GM19397 (cell line): ENCODE data around the gene DNAJC25.
A peak's percentile ranks its signal among the peaks of the same experiment; 100 is the strongest.

Experiments
- ATAC-seq: cut with Tn5 transposase; IDR thresholded peaks from one replicate; pipeline ENCODE4 v1.9.1; 2021; ENCODE audit warnings: mild to moderate bottlenecking, moderate library complexity; ENCODE audit not compliant: unreplicated experiment

DNAJC25 gene

DNA sequence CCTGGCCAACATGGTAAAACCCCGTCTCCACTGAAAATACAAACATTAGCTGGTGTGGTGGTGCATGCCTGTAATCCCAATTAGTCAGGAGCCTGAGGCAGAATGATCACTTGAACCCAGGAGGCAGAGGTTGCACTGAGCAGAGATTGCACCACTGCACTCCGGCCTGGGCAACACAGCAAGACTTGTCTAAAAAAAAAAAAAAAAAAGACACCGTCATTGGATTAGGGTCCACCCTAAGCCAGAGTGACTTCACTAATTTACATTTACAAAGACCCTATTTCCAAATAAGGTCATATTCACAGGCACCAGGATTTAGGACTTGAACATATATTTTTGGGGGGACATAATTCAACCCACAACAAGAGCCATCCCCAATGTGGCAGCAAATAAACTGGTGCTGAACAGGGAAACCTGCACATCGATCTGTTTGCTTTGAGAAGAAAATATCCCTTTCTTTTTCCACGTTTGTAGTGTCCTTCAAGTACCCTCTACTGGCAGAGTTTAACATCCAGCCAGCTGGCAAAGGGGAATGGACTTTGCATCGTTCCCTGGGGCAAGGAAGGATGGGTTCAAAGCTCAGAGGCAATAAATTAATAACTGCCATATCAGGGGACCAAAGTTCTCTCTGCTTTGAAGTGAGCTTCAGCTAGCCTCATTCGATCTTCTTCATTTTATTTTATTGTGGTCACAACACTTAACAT is 3.7 kb upstream of the DNAJC25 start:
- ATAC-seq: no peak

DNA sequence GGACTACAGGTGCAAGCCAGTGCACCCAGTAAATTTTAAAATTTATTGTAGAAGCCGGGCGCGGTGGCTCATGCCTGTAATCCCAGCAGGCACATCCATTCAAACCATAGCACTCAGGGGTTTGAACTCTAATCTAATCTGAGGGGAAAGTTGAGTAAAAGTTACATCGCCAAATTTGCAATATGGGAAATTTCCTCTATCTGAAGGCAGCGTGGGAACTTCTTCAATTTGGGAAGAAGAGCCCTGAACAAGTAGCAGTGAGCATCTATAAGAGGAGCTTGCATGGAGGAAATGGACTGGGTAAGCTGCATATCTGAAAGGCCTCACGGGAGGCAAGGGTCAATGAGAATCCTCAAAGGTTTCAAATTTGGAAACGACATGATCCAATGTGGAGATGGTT is 2.7 kb upstream of the DNAJC25 start:
- ATAC-seq: no peak

DNA sequence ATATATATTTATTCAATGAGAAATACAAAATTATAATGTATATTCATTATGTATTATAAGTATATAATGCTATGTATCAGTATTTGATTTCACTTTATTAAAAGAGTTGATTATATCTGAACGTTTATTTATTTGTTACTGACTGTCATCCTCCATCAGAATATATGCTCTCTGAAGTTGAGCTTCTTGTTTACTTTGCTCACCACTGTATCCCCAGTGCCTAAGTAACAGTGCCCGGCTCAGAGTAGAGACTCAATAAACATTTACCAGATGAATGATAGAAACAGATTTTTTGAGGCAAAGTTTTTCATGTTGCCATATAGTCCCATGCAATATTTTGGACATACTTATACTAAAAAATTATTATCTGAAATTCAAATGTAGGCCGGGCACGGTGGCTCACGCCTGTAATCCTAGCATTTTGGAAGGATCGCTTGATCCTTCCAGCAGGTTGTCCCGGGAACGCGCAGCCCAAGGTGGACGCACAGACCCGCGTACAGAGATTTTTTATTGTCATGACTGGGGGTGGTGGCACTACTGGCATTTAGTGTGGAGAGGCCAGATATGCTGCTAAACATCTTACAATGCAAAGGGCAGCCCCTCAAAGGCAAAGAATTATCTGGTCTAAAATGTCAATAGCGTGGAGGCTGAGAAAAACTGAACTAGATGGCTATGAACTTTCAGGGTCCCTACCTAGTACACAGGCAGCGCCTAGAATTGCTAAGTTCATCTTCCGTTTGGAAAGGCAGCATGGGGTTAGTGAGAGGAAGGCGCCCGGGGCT is 761 bp upstream of the DNAJC25 start:
- peak; percentile 11 for ATAC-seq

DNA sequence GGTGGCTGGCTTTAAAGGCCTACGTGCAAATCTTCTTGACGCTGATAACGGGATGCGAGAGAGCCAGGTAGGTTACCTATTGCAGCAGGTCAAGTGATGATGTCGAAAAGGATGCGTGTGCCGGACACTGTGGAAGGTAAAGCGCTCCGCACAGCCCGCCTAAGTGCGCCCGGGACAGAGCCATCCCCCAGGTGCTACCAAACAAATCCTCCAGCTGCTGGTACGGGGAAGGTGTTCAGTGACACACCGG is 245 bp upstream of the DNAJC25 start:
- ATAC-seq: no peak

DNA sequence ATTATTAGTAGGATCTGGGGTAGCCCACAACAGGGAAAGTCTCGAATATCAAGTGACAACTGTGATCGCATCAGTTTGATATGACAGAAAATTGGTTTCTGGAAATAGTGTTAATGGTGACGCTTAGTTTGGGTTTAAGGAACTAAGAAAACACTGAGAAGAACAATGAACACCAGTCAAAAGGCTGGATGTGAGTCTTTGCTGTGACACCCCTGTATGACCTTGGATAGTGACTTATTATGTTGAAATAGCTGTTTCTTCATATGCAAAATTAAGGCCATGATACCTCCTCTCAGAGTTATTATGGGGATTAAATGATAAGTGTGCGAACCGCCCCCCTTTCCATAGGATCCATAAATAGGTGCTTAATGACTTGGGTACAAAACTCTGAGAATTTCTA is 926 bp downstream of the DNAJC25 start:
- no peak for ATAC-seq

DNA sequence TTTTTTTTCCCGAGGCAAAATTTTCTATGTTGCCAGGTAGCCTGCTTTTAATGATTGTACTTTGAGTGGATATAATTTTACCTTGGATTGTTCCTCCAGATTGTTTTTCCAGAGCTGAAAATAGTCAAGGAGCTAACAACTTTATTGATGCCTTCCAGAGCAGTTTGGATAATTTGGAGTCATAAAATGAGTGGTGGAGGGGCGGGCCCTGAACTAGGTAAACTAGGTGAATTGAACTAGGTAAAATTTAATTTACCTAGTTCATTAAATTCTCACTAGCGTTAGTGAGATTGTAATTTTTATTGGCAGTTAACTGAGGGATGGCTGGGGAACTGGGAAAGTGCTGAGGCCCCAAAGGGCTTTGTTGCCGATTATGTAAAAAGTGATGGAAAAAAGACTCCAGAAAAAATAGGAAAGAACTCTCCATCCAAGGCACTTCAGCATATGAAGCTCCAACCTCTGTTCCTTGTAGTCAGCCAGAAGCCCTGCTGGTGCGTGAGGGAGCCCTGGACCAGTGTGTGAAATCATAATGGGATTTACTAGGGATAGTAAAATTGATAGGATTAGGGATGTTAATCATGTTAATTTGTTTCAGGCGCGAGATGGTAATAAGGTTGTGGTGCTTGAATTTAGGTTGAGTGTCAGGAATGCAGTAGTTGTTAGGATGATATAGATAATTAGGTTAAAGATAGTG is 1.7 kb downstream of the DNAJC25 start:
- ATAC-seq: no peak

DNA sequence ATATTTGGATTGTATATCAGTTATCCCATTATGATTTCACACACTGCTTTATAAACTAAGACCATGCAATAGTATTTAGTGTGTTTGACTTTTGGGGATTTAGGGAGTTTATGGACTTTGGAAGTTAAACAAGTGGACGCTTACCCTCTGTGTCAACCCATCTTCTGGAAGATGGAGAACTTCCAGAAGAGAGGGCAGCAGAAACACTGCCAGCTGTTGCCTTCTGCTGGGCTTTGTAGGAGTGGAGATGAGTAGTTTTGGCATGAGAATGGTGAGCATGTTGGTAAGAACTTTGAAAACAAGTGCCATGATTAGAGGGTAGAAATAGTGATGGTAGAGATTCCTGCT is 2.2 kb downstream of the DNAJC25 start:
- ATAC-seq: no peak

DNA sequence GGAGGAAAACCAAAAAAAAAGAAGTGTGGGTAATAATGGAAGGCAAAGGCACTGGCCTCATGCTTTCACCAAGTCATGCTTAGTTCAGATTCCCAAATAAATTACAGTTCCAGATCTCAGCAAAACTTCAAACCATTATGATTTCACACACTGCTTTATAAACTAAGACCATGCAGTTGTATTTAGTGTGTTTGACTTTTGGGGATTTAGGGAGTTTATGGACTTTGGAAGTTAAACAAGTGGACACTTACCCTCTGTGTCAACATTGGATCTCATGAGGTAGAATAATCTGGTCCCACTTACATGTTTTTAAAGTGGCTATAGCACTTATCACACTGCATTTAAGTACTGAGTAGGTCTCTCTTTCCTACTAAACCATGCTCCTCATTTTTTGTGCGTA is 3.7 kb downstream of the DNAJC25 start:
- no peak for ATAC-seq

DNA sequence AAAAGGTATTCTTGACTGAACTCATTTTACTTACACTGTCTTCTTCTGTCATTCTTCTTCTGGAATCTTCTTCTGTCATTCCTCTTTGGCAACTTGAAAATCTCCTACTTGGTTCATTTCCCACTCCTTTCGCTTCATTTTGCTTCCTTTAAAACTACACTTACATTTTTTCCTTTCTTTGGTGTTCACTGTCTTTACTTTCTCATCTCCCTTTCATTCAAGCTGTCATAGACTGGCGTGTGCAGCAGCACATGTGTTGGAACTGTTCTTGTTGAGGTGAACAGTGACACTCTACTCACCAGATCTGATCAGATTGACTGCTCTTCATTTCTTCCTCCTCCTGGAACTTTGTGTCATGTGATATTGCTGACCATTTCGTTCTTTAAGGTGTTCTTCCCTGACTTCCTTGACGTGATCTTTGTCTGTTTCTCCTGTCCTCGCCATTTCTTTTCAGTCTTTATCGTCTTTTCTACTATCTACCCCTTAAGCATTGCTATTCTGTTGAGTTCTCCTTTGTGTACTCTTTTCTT is 6.4 kb downstream of the DNAJC25 start:
- ATAC-seq: no peak

DNA sequence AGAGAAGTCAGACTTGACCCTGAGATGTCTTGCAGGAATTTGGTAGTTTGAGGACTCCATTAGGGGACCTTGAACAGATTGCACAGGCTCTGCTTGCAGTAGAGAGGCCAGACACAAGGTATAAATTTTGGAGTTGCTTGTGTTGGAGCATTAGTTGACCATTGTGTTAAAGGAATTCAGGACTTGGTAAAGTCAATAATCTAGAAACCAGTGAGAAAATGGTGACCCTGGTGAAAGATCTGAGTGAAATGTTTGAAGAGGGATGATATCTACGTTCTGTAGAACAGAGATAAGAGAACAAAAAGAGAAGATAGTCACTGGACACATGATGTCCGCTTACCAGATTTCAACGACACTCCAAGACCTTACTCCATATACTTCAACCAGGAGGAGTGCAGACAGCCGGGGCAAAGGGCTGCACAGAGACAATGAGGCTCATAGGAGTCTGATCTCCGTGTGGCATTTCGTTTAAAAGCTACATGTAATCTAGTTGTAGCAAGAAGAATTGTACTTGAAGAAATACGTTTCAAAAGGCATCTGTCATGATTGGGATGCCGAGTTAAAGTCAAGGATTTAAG is 13.2 kb downstream of the DNAJC25 start:
- ATAC-seq: no peak

DNA sequence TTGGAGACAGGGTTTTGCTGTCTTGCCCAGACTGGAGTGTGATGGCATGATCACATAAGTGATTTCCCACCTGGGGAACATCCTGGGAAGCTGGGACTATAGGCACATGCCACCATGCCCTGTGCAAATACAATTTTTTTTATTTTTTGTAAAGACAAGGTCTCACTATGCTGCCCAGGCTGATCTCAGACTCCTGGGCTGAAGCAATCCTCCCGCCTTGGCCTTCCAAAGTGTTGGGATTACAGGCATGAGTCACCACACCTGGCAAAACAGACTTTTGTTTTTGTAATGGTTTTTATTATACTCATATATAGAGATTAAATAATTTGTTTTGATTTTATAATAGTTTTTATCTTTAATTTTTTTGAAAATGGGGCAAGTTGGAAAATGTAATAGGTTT is 14.7 kb downstream of the DNAJC25 start:
- ATAC-seq: no peak

DNA sequence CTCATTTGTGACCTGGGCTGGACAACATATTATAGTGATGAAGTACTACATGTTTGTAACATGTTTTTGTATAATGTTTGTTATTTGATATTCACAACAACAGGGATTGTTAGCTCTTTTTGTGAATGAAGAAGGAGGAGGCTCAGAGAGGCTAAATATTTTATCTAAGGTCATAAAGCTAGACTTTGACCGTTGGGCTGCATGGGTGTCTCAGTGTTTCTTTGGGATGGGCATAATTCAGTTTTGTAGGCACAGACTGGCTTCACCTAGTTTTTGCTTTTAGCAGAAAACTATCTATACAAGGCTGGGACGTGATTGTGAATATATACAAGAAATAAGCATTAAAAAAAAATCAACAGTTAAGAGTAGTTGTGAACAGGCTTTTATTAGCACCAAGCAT is 15.3 kb downstream of the DNAJC25 start:
- ATAC-seq: no peak

DNA sequence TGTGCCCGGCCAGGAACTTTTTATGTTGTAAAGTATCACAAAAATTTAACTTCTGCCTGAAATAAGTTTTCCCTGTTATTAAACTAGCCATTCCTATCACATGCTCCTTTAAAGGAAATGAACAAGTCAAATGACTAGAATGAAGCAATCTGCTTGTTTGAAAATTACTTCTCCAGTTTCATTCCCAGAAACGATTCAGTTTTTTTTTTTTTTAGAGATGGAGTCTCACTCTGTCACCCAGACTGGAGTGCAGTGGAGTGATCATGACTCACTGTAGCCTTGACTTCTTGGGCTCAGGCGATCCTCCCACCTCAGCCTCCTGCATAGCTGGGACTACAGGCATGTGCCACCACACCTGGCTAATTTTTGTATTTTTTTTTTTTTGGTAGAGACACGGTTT is 16.9 kb downstream of the DNAJC25 start:
- no peak for ATAC-seq

DNA sequence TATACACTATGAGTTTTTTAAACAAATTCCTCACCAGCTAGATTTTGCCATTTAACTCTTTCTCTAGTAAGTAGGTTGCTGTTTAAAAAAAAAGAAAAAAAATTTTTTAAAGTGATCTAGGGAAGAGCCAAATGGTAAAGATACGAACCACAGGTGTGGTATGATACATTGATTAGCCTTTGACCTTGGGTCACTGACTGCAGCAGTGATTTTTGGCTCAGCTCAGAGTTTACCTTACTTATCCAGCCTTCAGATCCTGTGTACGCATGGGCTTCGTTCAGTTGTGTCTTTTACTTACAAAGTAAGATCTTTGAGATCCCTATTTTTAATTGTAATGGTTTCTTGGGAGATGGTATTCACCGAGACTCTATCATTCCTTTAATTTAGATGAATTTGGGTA is 17.9 kb downstream of the DNAJC25 start:
- ATAC-seq: no peak

DNA sequence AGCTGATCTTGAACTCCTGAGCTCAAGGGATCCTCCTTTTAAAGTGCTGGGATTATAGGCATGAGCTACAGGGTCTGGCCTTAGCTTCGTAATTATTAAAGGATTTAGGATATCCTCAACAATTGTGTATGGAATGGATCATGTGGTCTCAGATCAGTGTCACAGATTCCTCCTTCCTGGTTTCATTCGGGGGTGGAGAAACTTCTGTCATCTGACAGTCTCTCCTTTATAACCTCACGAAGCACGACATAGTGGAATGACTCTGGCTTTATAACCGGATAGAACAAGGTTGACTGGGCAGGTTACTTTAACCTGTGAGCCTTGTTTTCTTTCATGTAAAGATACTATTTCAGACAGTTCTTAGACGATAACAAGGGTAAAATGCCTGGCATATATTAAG is 25.9 kb downstream of the DNAJC25 start:
- ATAC-seq: no peak

DNA sequence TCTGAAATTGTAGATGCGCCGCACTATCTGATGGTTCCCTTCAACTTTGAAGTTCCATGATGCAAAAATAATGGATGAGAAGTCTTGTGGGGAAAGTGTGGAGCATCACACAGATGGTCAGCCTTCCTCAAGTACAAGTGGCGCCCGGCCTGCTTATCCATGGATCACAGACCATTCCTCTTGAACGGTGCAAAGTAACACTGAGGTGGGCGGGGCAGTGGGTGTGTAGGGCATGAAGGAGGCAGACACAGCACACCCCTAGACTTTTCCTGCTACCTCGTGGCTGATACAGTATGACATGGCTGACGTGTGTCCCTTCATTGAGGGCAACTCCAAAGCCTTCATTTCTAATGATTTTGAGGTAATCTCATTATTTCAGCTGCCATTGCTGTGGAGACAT is 27.8 kb downstream of the DNAJC25 start:
- ATAC-seq: no peak

DNA sequence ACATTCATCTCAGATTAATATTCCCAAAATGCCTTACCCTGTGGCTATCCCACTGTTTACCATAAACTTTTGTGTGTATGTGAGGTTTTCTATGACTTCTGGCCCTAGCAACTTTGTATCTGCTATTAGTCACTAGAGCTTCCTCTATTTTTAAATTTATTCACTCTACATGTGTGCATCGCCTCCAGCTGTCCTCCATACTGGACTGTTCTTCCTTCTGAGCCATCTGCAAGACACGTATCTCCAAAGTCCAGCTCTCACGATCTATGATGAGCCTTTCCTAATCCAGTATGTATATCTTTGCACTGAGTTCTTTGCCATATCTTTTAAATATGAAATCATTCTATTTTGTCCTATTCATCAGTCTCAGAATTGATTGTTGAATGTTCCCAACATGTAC is 28.6 kb downstream of the DNAJC25 start:
- ATAC-seq: no peak

DNA sequence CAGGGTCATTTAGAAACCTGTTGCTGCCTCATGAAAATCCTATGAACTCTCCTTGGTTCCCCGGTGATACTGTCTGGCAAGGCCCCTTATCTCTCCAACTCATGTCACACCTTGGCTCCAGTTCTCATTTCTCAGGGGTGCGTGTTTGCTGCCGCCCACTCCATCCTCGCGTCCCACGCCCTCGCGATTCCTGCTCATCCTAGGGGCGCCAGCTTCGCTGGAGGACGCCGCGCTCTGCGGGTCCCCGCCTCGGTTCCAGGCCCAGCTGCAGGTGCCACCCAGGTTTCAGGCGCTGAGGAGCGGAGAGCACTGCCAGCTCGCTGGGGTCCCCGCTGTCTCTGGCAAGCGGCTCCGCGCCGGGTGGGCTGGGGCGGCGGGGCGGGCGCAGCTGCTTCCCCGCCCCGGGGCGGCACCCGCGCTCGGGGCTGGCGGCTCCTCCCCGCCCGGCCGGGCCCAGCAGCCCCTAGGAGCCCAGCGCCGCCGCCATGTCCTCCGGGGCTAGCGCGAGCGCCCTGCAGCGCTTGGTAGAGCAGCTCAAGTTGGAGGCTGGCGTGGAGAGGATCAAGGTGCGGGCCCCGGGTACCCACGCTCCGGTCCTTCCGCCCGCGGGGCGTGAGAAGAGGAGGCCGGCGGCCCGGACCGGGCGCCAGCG is 30.1 kb downstream of the DNAJC25 start, which contains the start of gene GNG10:
GNG10 (plus strand) TSS at position 456 of the 652 bp plus-strand sequence; CDS start at position 486, 30 bp downstream.
- ATAC-seq: peak; percentile 89

DNA sequence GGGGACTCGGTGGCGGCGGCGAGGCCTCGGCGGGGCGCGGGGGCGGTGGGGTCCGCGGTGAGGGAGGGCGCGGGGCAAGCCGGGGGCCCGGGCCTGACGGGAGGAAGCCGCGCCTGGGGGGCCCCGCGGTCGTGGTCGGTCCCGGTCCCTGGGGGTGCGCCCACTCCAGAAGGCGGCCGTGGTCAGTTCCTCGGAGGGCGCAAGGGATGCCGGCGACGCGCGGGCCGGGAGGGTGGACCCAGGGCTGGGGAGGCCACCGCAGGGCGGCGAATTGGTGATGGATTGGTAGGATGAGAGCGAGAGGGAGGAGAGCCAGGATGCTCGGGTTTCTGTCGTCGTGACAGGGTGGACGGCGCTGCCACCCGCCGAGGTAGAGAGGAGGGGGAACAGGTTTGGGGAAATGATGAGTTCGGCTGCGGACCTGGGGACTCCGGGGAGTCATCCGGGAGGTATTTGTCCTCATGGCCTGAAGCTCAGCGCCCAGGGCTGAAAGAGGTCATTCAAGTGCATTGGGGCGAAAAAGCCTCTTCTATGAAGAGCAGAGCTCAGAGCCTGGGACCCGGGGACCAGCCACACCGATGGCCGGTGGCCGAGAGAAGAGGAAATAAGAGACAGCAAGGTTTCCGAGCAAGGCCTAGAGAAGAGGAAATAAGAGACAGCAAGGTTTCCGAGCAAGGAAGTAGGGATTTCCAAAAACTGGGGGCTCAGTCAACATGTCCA is 30.8 kb downstream of the DNAJC25 start:
- ATAC-seq: peak; percentile 27

DNA sequence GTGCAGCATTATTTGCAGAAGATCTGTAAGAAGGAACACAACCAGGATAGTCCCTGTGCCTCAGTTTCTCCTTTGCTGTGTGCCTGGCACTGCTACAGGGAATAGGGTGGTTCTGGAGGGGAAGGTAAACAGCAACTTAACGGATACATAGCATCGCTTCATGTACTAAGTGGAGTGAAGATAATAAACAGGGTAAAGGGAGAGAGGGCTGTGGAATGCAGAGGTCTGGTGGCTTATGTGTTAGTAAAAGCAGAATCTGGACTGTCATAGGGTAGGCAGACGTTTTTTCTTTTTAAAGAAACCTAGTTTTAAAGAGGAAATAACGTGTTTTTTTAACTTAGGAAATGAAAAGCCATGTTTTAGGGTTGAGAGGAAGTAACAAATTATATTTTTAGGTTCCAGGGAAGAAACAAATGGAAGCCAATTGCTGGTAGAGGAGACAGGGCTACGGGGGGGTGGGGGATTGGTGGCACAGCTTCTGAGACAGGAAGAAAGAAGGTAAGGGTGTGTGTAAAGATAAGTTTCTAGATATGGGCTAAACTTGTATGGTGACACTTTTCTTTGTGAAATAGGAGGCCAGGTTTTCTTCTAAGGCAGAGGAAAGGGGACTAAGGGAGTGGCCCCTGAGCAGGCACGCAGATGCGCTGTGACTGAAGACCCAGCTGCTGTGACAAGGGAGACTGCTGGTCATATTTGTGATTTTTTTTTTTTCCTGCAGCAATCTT is 31.6 kb downstream of the DNAJC25 start:
- no peak for ATAC-seq
